Esophagus muscularis mucosa (tissue), 4 donors: ENCODE measurements around the gene ERC2. TPM values are rescaled to one million over a fixed set of nuclear protein-coding genes. Genes with fewer than 3 reads are reported as not detected.

ENCODE experiments used
- DNase-seq: peaks from one replicate; pipeline ENCODE4 v3.0.0-alpha.2; 2017; ENCODE audit errors: extremely low spot score
- H3K27ac ChIP-seq, 4 donors: fragments of 200-600 bp; sonication (generic); replicated peaks in 1 of 4; 1 replicate in 3 of 4; 2 replicates in 1 of 4; pipeline ENCODE4 v1.5.1; 2016 to 2019; ENCODE audit warnings: mild to moderate bottlenecking in 1 of 4
- H3K27me3 ChIP-seq, 4 donors: fragments of 200-600 bp; sonication (generic); one replicate each; pipeline versions ENCODE4 v1.5.1 to v1.6.0; 2016 to 2019
- H3K36me3 ChIP-seq, 4 donors: fragments of 200-600 bp; sonication (generic); one replicate each; pipeline ENCODE4 v1.5.1; 2016 to 2019
- H3K4me1 ChIP-seq, 4 donors: fragments of 200-600 bp; sonication (generic); one replicate each; pipeline ENCODE4 v1.5.1; 2016 to 2019
- H3K4me3 ChIP-seq, 4 donors: fragments of 200-600 bp; sonication (generic); 1 replicate in 2 of 4; 2 replicates in 2 of 4; pipeline ENCODE4 v1.5.1; 2016 to 2019; ENCODE audit warnings: mild to moderate bottlenecking in 4 of 4, moderate library complexity in 1 of 4
- H3K9me3 ChIP-seq, 4 donors: fragments of 200-600 bp; sonication (generic); 1 replicate in 3 of 4; 2 replicates in 1 of 4; pipeline ENCODE4 v1.5.1; 2016 to 2019
- CTCF ChIP-seq, 3 experiments: fragments of 200-600 bp in 2 of 3; fragments of 450-650 bp in 1 of 3; sonication (generic) in 2 of 3; IDR thresholded peaks; one replicate each; pipeline ENCODE4 v1.5.1; 2017 to 2019; ENCODE audit warnings: antibody characterized with exemption in 3 of 3, mild to moderate bottlenecking in 2 of 3, moderate library complexity in 1 of 3
- EP300 ChIP-seq: sonication (generic); formaldehyde crosslinking; IDR thresholded peaks from one replicate; pipeline ENCODE4 v1.6.1; 2017; ENCODE audit warnings: antibody characterized with exemption
- POLR2A ChIP-seq: fragments of 450-650 bp; IDR thresholded peaks from one replicate; pipeline ENCODE4 v1.6.1; 2017; ENCODE audit warnings: antibody characterized with exemption, moderate library complexity, mild to moderate bottlenecking, low read depth
- POLR2AphosphoS5 ChIP-seq, 2 donors: sonication (generic); formaldehyde crosslinking; IDR thresholded peaks; one replicate each; pipeline ENCODE4 v1.6.1; 2017; ENCODE audit warnings: antibody characterized with exemption in 2 of 2
- WGBS: methylation state at CpG from one replicate; pipeline ENCODE4 v1.1.5; 2018; 5-methylcytosine and 5-hydroxymethylcytosine counted together
- intact Hi-C: fragments of 100-400 bp; cut with DNase I; formaldehyde crosslinking; loops from one replicate; pipeline ENCODE4 v1.15.1; 2023
- total RNA-seq, 4 donors: library from RNA; depleted of rRNA; stranded (reverse); fragments of >200 nt; gene quantifications; one replicate each; pipeline versions ENCODE4 v1.1.0 to v1.2.1, GENCODE V29; 2016

Gene ERC2
- total RNA-seq, 4 donors from 2014 or later: 0.42 to 2.0 (median 1.5) TPM

- Histone ChIP-seq H3K4me1 (no peaks in the 10 kb centered on the region), H3K4me3 (no peak overlapping the region), H3K9me3 (no peaks in the 10 kb centered on the region), H3K36me3 (no peaks in the 10 kb centered on the region), H3K27me3 (no peaks in the 10 kb centered on the region), H3K27ac (no peak overlapping the region)
- TF ChIP-seq CTCF (IDR thresholded peaks at IDR 0.05) (no peak), POLR2A (no peak), POLR2AphosphoS5 (IDR thresholded peaks at IDR 0.05) (no peak), EP300 (no peak)
- no peak for DNase-seq
- intact Hi-C loops: no loop called here
- 93% methylated on average over 9 of the region's 9 CpGs for WGBS
Observed at GRCh38 chr3:56188201-56188600, 280.1 kb downstream of the ERC2 start.

- DNase-seq: no peak
- no peaks in the 10 kb centered on the region for H3K27me3 ChIP-seq
- intact Hi-C loops: no loop called here
- 97% methylated on average over 2 of the region's 2 CpGs for WGBS
- no peaks in the 10 kb centered on the region for H3K9me3 ChIP-seq
- TF ChIP-seq CTCF (IDR thresholded peaks at IDR 0.05) (no peak), EP300 (no peak), POLR2AphosphoS5 (IDR thresholded peaks at IDR 0.05) (no peak), POLR2A (no peak)
- no peaks in the 10 kb centered on the region for H3K36me3 ChIP-seq
- H3K4me1 ChIP-seq: no peaks in the 10 kb centered on the region
- no peak overlapping the region for H3K4me3 ChIP-seq
- no peak overlapping the region for H3K27ac ChIP-seq
Observed at GRCh38 chr3:56187051-56187450, 281.2 kb downstream of the ERC2 start.

GRCh38 chr3:56185827-56186226 is 282.4 kb downstream of the ERC2 start:
- no peak overlapping the region for H3K4me3 ChIP-seq
- no peak for DNase-seq
- intact Hi-C loops: no loop called here
- H3K27ac ChIP-seq: no peak overlapping the region
- no peaks in the 10 kb centered on the region for H3K27me3 ChIP-seq
- 87% methylated on average over 1 of the region's 1 CpG for WGBS
- H3K4me1 ChIP-seq: no peaks in the 10 kb centered on the region
- no peaks in the 10 kb centered on the region for H3K9me3 ChIP-seq
- no peak for TF ChIP-seq POLR2AphosphoS5 (IDR thresholded peaks at IDR 0.05)
- H3K36me3 ChIP-seq: no peaks in the 10 kb centered on the region

GRCh38 chr3:56183529-56183928 is 284.7 kb downstream of the ERC2 start:
- Histone ChIP-seq H3K9me3 (no peaks in the 10 kb centered on the region), H3K4me1 (no peaks in the 10 kb centered on the region), H3K27ac (no peak overlapping the region), H3K27me3 (no peaks in the 10 kb centered on the region), H3K4me3 (no peak overlapping the region), H3K36me3 (no peaks in the 10 kb centered on the region)
- intact Hi-C loops: no loop called here
- TF ChIP-seq EP300: no peak
- TF ChIP-seq CTCF (IDR thresholded peaks at IDR 0.05): no peak
- TF ChIP-seq POLR2AphosphoS5 (IDR thresholded peaks at IDR 0.05): no peak
- no peak for TF ChIP-seq POLR2A
- WGBS: 67% methylated on average over 4 of the region's 4 CpGs
- no peak for DNase-seq

GRCh38 chr3:56180433-56180832 is 287.8 kb downstream of the ERC2 start:
- no peak for DNase-seq
- 85% methylated on average over 2 of the region's 2 CpGs for WGBS
- intact Hi-C loops: no loop called here
- Histone ChIP-seq H3K4me1 (no peaks in the 10 kb centered on the region), H3K9me3 (no peaks in the 10 kb centered on the region), H3K27me3 (no peaks in the 10 kb centered on the region), H3K36me3 (no peaks in the 10 kb centered on the region), H3K4me3 (no peak overlapping the region), H3K27ac (no peak overlapping the region)
- TF ChIP-seq POLR2AphosphoS5 (IDR thresholded peaks at IDR 0.05) (no peak), POLR2A (no peak), EP300 (no peak), CTCF (IDR thresholded peaks at IDR 0.05) (no peak)
